A204.1 (cell line): ENCODE measurements around the gene RIMS4.

Source experiments
- FAIRE-seq: peaks from 2 replicates; lab custom pipeline; 2012; peaks lifted over from hg19 to GRCh38; lab: Jason Lieb, UNC

Gene RIMS4

DNA sequence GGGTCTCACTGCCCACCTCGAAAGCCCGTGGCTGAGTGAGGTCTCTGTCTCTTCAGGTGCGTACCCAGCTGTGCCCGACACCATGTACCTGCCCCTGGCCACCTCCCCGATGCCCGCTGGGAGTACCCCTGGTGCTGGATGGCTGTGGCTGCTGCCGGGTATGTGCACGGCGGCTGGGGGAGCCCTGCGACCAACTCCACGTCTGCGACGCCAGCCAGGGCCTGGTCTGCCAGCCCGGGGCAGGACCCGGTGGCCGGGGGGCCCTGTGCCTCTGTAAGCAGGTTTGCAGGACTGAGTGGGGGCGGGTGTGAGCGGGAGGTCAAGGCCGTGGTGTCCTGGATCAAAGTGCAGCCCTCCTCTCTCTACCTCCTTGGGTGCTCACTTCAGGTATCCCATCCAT lies 90.5 kb downstream of the RIMS4 start:
- no peak for FAIRE-seq

DNA sequence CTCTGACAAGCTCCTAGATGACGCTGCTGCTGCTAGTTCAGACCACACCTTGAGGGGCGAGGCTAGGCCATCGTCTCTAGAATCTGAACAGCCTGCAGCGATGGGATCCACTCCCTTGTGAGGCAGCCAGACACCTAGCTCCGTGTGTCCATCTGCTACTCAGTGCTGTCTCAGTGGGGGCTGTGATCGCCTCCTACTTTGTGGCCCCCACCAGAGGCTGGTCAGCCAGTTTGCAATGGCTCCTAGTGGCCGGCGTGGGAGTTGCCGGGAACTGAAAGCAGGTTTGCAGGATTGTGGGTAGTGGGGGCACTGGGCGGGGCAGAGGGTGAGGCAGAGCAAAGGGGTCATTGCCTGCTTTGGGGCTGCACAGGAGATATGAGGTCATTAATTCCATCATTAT lies 92.4 kb downstream of the RIMS4 start:
- FAIRE-seq = no peak

DNA sequence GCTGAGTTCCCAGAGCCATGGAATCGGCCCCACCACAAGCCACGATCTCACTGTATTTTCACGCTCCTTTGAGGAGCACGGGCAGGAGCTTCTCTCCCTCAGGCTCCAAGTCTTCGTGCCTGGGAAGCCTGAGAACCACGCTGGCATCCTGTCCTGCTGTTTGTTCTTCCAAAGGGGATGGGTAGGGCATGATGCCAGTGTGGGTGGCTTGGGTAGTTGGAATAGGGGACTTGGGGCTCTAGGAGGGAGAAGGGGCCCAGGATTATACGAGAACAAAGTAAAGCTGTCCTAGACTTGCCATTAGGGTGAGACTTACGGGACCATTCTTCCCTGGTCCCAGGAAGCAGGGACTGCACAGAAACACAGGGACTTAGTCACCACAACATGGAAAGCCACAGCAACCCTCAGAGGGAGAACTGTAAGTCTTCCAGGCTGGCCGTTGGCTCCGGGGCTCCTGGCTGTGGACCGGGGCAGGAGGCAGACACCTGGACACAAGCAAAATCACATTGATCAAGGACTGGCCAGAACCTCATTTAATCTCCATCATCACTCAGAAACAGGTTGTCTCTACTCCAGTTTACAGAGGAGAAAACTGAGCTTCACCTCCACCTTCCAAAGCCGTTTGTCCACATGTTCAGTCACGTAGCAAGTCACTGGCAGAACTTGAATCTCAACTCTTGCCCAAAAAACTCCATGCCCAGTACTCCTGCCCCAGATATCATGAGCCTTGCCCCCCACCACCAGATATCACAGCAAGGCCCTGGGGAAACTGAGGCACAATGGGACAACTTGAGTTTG lies 93.8 kb downstream of the RIMS4 start:
- FAIRE-seq = no peak

DNA sequence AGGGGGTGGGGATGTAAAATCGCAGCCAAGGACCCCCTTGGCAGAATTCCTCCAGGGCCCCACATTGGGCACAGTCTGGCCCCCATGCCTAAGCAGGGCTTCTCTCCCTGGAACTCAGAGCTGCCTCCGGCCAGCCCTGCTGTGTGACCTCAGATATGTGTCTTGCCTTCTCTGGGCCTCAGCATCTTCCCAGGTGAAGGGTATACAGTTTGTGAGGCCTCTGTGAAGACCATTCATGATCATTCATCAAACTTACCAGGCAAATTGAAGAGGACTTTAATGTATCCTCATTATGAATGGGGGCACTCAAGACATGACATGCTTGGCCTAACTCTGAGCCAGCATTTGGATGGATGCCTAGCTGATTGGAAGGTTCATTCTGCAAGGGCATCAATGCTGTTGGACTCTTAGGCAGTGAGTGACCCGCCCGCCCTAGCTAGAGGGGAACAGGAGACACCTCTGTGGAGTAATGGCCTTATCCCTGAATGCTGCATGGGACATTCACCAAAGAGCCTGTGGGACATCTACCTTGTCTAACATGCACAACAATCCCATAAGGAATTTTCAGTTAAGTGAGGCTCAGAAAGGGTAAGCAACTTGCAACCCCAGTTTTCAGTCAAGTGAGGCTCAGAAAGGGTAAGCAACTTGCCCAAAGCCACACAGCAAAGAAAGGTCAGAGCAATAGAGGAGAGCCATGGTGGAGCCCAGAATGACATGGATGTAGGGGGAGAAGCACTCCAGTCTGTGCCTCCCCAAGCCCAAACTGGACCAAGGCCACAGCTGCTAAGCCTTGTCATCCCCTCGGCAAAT lies 94.6 kb downstream of the RIMS4 start:
- FAIRE-seq = no peak

DNA sequence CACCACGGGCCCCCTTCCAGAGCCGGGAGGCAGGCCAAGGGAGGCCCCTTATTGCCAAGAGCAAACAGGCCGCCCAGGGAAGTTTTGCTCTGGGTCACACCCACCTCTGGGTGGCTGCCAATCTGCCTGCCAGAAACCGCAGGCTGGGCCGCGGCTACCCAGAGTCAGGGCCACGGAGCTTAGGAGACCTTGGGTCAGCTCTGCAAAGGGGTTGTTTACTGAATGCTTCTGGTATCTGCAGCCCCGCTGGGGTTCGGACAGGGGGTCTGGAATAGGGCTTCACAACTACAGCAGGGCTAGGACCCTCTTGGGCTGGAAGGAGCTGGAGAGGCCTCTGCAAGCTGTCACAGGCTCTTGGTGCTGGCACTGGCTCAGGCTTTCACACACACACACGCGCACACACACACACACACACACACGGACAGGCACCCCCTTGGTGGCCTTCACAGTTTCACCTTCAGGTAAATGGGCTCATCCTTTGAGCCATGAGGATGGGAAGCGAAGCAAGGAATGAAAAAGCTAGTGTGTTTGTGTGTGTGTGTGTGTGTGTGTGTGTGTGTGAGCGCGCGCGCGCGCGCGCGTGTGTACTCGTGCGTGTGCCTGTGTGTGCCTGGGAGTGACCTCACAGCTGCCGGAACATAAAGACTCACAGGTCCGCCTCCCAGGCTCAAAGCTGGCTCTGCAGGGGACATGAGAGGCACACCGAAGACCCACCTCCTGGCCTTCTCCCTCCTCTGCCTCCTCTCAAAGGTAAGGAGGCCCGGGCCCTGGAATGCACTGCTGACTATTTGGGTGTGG lies 95.4 kb downstream of the RIMS4 start, which contains the start of gene CCN5:
Gene CCN5, plus strand, starts transcription at position 669 of the 798 bp plus-strand sequence. Its CDS starts 22 bp downstream, at position 691.
- FAIRE-seq = no peak

DNA sequence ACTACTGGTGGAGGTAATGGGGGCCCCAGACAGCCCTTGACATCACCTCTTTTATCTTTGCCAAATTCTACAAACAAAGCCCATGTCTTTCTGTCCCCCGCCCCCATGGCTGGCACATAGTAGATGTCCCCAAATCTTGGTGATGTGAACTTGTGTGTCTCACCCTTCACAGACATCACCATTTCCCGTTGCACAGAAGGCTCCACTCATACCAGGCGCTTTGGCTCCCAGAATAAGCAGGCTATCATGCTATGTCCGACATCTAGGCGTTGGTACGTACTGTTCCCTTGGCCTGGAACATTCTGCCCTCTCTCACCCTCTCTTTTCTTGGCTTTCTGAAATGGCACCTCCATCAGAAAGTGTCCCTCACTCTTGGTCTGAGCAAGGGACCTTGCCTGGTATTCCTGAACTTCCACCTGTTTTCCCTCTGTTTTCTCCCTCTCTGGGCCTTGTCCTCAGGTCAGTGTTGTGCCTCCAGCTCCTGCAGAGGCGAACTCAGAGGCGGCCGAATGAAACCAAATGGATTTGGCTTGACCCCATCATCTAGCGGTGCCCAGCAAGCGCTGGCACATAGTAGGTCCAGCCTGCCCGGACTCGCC lies 96.1 kb downstream of the RIMS4 start:
- no peak for FAIRE-seq

DNA sequence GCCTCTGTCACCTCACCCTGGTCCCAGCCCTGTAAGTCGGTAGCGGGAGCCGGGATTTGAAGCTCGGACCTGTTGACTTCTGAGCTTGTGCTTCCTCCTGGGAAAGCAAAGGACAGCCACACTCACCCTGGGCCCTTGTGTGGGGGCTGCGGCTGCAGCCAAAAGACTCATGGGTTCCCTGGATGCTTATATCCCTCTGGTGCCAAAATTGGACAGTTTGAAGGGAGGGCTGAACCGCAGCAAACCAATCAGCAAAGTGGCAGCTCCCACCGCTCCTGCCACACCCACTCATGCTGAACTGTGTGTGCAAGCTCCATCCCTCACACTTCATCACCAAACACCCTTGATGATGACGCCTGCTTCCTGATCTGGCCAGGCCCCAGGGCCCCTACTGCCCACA lies 99.1 kb downstream of the RIMS4 start:
- FAIRE-seq = no peak

DNA sequence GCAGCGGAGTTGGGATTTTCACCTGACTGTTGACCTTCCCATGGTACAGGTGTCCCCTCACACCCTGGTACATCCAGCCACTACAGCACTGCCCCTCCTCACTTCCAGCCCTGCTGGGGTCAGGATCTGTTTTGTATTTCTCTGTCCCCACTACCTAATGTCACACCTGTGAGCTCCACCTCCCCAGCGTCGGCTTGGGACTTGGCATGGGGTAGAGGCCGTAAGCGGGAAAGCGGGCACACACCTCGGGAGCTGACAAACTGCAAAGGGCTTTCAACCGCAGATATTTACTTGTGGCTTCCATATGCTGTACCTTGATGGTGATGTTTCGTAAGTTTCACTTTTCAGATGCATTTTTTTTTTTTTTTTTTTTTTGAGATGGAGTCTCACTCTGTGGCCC lies 100.5 kb downstream of the RIMS4 start:
- no peak for FAIRE-seq

DNA sequence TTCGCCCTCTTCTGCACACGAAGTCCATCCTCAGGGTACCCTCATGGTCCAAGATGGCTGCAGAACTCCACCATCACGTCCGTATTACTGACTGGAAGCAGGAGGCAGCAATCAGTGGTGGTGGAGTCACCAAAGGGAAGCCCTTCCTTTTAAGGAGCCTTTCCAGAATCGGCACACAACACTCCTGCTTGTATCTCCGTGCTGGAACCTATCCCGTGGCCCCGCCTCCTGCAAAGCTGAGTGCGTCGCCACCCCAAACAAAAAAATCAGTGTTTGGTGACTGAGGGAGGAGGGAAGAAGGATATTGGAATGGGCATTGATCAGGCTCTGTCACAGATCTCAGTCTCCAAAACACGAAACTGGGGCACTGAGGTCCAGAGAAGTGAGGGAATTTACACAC lies 101.0 kb downstream of the RIMS4 start:
- FAIRE-seq = no peak

DNA sequence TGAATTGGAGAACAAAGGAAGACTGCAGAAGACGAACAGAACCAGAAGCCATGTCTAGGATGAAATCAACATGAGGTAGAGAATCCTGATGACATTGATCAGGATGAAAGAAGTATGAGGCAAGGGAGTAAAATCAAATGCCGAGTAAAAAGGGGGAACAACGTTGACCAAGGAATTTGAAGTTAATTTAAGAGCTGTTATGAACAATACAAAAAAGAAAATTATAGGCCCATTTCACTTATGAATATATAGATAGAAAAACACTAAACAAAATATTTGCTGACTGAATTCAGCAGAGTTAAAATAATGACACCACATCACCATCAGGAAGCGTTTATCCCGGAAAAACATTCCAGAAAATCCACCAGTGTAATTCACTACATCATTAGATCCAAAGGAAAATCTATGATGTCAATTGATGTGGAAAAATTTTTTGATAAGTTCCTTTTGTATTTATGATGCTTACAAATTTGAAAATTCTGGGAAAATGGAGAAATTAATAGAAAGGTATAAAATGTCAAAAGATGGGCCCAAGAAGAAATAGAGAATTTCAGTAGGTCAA lies 103.2 kb downstream of the RIMS4 start:
- FAIRE-seq = no peak

DNA sequence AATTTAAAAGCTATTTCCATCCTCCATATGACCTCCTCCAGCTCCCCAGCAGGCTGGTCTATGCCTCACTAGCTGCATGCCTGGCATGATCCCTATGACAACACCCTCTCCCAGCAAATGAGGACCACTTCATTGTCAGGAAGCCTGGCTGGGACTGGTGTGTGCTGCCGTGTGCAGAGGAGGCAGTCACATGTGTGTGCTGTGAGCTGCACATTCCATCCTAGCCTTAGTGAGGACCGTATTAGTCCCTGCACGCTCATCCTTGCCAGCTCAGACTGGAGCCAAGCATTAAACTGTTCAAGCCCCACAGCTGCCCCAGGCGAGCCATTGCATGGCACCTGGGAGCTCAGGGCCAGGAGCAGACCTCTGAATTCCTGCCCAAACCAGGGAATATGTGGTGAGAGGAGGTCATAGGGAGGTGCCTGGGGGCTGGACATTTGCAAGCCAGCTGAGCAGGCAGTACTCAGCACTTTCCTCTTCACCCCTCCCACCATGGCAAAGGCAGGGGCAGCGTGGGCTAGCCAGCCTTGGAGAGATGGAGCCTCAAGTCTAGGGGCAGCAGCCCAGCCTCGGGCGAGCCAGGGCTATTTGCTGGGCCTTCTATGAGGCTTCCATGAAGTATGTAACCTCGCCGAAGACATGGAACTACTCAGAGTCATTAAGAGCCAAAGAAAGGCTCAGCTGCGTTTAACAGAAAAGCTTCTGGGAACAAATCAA lies 103.9 kb downstream of the RIMS4 start:
- no peak for FAIRE-seq

DNA sequence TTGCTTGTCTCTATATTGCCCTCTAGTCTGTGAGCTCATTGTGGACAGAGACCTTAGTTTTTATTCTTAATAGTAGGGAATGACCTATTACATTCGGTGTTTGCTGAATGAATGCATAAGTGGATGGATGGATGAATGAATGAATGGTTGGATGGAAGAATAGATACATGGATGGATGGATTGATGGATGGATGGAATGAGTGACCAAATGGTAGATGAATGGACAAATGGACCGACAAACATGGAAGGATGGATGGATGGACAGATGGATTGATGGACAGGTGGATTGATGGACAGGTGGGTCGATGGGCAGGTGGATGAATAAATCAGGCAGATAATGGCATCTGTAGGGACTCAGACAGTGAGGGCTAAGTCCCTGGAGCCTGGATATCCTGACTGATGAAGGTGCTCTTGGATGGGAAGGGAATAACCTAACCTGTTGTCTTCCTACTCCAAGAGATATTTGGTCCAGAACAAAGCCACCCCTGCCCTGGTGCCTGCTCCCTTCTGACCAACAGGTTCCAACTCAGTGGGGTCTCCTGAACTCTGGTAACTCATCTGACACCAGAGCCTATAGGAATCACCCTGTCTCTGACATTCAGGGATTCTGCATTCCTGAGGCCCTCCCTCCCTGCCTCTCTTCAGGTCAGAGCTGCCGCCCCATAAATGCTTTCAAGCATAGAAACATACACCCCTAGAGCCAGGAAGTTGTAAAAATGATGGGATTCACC lies 104.8 kb downstream of the RIMS4 start:
- FAIRE-seq = no peak

DNA sequence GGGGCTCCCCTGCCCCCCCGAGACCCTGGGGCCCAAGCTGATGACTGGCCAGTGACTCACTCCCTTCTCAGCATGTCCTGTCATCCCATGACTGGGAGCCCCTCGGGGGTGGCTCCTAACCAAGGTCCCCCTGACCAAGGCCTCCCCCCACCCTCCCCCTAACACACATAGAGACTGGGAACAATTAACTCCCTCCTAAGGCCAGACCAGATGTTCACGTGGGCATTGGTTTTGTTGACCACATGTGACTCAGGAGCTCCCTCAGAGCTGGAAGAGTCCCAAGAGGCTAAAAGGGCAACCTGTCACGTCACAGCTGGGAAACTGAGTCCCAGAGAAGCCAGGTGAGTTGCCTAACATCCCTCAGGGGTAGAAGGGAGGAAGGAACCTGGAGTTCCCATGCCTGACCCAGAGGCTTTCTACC lies 105.8 kb downstream of the RIMS4 start:
- no peak for FAIRE-seq

DNA sequence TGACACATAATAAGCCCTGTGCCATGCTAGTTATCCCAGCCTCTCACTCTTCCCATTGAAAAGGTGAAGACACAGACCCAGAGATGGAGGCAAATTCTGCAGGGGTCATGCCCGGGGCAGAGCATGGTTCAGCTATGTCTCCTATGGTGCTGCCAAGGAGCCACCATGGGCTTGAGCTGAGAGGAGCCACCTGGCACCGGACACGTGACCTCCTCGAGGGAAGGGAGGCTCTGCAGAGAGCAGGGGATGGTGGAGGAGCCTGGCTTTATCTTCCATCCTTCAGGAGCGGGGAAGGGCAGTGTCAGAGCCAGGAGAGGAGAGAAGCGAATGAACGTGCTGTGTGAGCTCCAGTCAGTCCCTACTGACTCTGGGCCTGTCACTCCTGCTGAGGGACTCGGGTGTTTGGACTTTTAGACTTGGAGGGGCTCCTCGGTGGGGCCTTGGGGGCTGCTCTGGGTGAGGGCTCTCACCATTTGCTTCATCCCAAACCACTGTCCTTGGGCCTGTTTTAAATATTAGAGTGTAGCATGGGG lies 106.3 kb downstream of the RIMS4 start:
- FAIRE-seq = no peak

DNA sequence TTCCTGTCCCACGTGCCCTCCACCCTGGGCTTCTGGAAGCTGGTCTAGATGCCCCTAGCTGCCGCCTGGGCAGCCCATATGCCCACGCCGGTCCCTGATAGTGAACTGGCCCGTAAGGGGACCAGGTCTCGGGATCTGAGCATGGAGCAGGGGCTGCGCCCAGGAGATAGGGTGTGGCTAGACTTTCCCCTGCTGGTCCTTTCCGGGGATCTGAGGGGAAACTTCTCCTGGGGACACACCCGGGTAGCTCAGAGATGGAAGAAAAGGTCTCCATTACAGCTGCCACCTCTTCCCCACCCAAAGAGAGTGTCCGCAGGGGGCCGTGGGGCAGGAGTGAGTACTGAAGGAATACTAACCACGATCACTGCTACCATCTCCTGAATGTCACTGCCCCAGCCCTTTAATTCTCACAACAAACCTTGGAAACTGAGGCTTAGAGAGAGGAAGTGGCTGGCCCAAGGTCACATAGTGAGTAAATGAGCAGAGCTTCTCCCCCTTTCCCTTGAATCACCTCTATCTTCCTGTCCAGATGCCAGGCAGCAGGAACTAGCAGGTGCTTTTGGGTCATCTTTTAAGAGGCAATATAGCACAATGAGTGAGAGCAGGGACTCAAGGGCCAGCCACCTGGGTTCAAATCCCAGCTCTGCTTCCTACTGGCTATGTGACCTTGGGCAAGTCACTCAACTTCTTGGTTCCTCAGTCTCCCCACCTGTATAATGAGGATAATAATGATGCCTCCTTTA lies 107.0 kb downstream of the RIMS4 start:
- FAIRE-seq = no peak

DNA sequence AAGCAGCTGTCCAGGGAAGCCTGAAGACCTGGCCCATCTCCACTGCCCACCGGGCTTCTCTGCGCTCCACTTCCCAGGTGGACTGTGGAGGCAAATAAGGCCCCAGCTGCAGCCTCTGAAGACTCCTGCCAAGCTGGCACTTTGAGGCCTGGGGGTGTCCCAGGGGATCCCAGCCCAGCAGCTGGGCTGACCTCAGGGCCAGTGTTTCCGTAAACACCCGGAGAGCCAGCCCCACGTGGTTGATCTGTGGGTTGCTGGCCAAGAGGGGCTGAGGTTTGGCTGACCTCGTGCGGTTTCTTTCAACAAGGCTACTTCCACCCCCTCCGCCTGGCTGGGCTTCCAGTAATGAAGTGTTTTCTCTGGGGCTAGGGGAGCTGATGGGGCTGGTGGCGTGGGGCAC lies 107.6 kb downstream of the RIMS4 start:
- FAIRE-seq = no peak

DNA sequence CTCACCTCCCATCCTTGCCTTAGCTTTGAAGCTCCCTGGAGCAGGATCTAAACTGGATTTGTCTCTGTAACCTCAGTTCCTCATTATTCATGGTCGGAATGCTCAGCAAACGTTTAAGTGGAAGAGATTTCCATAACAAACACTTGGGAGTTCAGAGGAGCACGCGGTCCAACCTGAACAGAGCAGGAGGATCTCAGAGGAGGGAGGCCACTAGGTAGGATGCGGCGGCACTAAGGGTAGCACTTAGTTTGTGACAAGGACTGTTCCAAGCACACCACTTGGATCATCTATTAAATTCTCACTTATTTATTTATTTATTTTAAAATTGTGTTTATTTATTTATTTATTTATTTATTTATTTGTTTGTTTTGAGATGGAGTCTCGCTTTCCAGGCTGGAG lies 108.5 kb downstream of the RIMS4 start:
- FAIRE-seq = no peak
